ENCODE measurements around the gene XDH.

Gene XDH

DNA sequence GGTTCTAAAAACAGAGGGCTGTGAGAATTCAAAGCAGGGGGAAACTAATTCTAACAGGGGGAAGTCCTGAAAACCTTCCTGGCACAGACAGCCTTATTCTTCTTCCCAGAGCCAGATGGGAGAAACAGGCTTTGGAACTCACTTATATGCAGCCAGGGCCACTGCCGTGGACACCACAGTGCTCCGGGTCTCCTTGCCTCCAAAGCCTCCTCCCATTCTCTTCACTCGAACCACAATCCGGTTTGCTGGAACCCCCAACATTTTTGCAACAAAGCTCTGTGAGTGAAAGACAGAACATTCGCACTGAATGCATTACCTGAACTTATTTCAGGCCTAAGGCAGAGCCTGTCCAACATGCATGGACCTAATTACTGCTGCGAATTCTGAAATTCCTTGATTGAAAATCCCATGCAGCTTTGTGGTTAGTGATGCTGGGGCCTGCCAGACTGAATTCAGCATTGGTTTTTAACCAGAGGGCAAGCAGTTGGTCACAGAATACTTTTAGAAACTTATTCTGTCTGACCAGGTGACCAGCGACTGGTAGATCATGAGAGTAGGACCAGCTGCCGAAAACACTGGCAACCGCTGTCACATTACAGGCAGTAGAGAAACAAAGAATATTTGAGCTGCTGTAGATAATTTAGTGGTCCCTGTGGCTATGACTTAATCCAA is 48.6 kb downstream of the XDH start:
- DNase-seq (ENCODE audit: low read depth, low spot score): no peak

DNA sequence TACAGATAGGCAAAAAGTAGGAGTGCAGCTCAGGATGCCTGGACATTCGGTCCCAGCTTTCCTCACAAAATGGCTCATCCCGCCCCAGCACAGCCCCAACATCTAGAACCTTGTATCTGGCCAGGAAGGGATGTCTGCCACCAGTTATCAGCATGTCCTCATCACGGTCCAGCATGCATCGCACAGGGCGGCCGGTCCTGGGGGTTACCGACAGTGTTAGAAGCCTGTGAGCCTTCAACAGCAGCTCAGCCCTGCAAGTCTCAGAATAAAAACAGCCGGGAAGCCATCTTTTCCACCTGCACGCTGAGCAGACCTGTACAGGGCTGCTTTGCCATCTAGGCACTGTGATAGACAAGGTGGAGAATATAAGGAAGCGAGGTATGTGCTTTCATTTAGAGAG is 49.2 kb downstream of the XDH start:
- DNase-seq (ENCODE audit: low read depth, low spot score): no peak

GRCh38 chr2:31363956-31364750 is 50.4 kb downstream of the XDH start:
- no peak for DNase-seq (ENCODE audit: low read depth, low spot score)

DNA sequence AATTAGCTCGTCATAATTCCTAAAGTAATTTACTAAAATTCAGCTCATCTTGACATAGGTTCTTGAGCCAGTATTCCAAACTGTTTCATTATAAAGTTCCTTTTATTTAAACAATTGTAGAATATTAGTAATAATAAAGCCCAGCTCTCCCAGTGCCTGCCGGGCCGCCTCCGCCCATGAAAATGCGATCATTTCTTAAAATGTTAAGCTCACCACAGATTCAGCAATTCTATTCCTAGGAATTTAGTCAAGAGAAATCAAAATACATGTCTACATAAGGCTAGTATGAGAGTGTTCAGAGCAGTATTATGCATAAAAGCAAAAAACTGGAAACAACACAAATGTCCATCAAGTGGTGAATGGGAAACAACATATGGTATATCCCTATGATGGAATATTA is 52.0 kb downstream of the XDH start:
- no peak for DNase-seq (ENCODE audit: low read depth, low spot score)

GRCh38 chr2:31359229-31359628 is 55.3 kb downstream of the XDH start:
- no peak for DNase-seq (ENCODE audit: low read depth, low spot score)

- no peak for DNase-seq (ENCODE audit: low read depth, low spot score)
These were observed 59.7 kb downstream of the XDH start for GRCh38 chr2:31354837-31355236.

DNA sequence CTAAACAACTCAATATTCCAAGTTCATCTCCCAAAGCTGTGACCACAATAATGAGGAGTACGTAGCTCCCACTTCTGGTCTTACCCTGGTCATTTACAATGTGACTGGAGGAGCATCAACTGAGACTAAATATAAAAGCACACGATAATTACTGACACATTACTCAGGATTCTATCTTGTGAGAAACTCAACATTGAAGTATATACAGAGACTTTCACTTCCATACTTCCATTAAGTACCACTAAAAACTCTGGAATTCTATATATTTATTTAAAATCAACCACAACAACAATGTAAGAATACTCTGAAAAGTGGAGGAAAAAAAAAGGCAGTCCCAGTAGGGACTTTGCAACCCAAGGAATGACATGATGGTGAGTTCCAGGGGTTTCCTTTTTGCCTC is 61.4 kb downstream of the XDH start:
- DNase-seq (ENCODE audit: low read depth, low spot score): no peak

- DNase-seq (ENCODE audit: low read depth, low spot score): no peak
These were observed 64.9 kb downstream of the XDH start for GRCh38 chr2:31349684-31350083.

- no peak for DNase-seq (ENCODE audit: low read depth, low spot score)
These were observed 65.4 kb downstream of the XDH start for GRCh38 chr2:31349160-31349559.

GRCh38 chr2:31348618-31349017 is 65.9 kb downstream of the XDH start:
- DNase-seq (ENCODE audit: low read depth, low spot score): no peak

DNA sequence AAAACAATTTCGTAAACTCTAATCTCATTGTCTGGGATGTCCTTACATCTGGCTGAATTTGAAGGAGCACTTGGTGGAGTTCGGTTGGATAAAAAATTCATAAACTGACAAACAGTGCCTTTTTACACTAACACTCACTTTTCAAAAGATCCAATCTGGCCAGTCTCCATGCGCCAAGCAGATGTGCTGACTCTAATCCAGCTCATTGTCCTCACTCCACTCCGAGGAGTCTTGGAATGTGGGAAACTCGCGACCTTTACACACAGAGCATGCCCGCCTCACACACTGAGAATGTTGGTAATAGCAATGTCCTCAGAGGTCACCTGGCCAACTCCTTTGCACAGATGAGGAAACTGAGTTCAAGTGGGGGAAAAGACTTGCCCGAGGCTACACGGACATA is 66.8 kb downstream of the XDH start:
- DNase-seq (ENCODE audit: low read depth, low spot score): no peak

GRCh38 chr2:31347319-31347718 is 67.2 kb downstream of the XDH start:
- DNase-seq (ENCODE audit: low read depth, low spot score): no peak

GRCh38 chr2:31344447-31344846 is 70.1 kb downstream of the XDH start:
- no peak for DNase-seq (ENCODE audit: low read depth, low spot score)

- DNase-seq (ENCODE audit: low read depth, low spot score): no peak
These were observed 73.2 kb downstream of the XDH start for GRCh38 chr2:31341351-31341750.

GRCh38 chr2:31339696-31340095 is 74.8 kb downstream of the XDH start:
- DNase-seq (ENCODE audit: low read depth, low spot score): no peak

GRCh38 chr2:31337860-31338259 is 76.7 kb downstream of the XDH start:
- no peak for DNase-seq (ENCODE audit: low read depth, low spot score)

DNA sequence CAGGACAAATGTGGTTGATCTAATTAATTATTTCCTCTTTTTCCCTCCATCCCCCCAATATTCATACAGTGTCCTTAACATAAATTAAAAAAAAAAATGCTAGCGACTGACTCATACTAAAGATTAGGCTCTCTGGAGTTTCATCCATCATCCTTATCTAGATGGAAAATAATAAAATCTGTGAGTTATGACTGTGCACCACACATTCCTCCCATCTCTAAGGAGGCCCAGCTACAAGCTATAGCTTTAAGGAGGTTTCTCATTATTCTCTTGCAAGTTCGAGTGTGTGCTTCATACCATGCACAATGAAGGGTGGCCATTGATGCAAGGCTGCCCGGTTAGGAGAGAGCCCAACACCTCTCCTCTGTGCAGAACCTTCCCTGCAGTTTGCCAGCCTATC is 77.3 kb downstream of the XDH start:
- DNase-seq (ENCODE audit: low read depth, low spot score): no peak

DNA sequence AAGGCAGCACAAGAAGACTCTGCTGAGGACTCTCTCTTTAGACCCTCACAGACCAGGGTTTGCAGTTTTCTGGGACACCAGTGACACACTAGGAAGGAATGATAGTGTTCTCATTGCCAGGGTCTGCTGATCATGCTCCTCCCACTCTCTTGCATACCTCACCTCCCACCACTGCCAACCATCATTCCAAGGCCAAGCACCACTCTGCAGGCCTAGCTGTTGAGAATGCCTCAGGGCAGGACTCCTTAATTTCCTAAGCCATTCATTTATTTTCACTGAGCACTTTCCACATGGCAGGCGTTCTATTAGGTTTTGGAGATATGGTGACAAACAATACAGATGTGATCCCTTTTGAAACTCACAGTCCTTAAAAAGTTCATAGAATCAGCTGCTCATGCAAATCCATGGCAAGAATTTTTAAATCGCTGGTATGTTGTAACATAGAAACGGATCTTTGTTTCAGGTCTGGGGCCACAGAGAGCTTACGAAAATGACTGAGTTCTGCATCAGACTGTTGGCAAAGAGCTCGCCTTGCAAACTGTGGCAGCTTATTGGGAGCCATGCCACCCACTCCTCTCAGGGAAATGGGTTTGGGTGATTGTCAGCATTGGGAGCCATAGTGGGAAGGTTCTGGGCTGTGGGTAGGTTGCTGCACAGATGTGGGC is 78.5 kb downstream of the XDH start:
- no peak for DNase-seq (ENCODE audit: low read depth, low spot score)

DNA sequence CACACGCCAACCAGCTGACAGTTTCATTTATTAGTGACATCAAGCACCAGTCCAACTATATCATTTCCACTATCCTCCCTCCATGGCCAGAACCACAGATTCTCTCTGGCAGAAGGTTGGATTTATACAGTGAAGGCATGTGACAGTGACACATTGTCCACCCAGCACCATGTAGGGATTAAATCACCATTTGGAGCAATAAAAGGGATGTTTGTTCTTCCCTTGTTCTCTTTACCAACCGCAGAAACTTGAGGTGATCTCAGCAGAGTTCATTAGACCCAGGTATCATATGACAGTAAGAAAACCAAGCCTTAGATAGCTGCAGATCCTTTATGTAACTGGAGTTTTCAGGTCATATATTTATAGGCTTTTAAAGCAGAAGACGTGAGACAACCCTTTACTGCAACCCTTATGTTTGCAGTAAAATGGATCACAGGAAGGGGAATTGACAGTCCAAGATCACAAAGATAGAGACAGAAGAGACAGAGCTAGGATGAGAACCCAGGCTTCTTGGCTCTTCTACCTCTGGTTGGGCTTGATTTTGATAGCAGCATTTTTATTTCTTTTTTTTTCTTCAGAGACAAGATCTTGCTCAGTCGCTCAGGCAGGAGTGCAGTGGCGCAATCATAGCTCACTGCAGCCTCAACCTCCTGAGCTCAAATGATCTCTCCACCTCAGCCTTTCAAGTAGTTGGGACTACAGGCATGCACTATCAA is 80.1 kb downstream of the XDH start:
- DNase-seq (ENCODE audit: low read depth, low spot score): no peak

DNA sequence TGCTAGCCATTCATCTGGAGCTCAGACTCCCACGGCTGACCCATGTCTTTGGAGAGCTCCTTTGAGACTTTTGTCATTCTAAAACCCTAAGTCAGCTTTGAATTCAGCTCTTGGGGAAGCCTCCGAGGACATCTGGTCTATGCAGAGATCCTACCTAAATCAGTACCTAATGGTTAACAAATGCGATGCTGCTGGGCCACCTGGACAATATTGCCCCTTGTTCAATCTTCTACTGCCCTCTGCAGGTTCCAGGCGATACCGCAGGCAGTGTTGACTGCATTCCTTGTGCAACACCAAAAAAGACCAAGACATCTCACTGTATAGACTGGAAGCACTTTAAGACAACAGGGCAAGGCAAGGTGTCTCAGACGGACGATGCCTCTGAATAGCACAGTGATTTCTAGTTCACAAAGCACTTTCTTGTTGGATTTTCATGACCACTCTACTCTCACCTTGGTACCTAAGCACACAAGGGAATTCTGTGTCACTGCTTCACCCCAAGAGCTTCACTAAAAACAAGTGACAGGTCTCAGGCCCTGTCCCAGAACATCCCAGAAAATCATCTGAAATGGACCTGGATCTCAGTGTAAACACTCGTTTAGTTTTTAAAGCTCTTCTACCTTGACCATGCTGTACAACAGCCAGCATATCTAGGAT is 80.9 kb downstream of the XDH start:
- DNase-seq (ENCODE audit: low read depth, low spot score): peak; percentile 60

DNA sequence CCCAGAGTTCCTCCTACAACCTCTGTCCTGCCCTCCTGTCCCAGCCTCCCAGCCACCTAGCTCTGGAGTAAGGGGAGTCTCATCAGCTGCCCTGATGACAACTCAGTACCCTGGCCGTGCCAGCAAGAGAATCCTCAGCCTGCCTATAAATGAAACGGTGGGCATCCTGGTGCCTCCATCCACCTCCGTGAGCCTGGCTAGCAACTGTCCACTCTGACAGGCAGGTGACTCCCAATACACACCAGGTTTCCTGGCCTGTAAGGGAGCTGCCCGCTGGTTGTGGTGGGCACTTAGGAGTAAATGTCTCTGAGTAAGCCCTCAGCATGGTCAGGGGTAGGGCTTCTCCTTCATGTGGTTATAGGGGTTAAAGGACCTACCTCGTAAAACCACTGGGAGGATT is 81.5 kb downstream of the XDH start:
- DNase-seq (ENCODE audit: low read depth, low spot score): no peak

- no peak for DNase-seq (ENCODE audit: low read depth, low spot score)
These were observed 82.0 kb downstream of the XDH start for GRCh38 chr2:31332521-31332920.

Measured in activated CD4-positive, CD25-positive, alpha-beta regulatory T cell treated with anti-CD3 and anti-CD28 coated beads, Interleukin-2, amount 50 U/mL, for 16 hours (primary cell).